HepG2 (cell line): ENCODE results near the gene PROK2. TPM values are rescaled to one million over a fixed set of nuclear protein-coding genes. Genes with fewer than 3 reads are reported as not detected.

Experiments
- ATAC-seq: fragments of 200-7000 bp; cut with Tn5 transposase; 3 replicates; pipeline ENCODE4 v1.9.1; 2020; ENCODE audit warnings: mild to moderate bottlenecking, moderate library complexity
- BruUV-seq: library from RNA; stranded (reverse); fragments of 400-500 nt; replicated peaks from 2 replicates; lab custom pipeline; 2021; lab: Mats Ljungman, UMichigan
- CTCF ChIA-PET: fragments of 300-600 bp; formaldehyde crosslinking; extraction: SDS; loops from one replicate; lab custom pipeline; 2021; ENCODE audit warnings: low total read pairs, inconsistent platforms, low intra/inter-chr PET ratio; lab: Yijun Ruan, JAX
- POLR2A ChIA-PET: fragments of 350-600 bp; sonication (Branson Sonifier 250); formaldehyde crosslinking; loops from one replicate; lab custom pipeline; 2020; ENCODE audit warnings: antibody characterized with exemption, inconsistent platforms; lab: Yijun Ruan, JAX
- DNase-seq: peaks from one replicate; pipeline ENCODE4 v3.0.0-alpha.2; 2015; ENCODE audit warnings: low spot score
- FAIRE-seq: peaks from 3 replicates; lab custom pipeline; 2011; peaks lifted over from hg19 to GRCh38; lab: Jason Lieb, UNC
- H2AFZ ChIP-seq: one replicate; pipeline ENCODE4 v1.6.1; 2011; ENCODE audit warnings: low read length, inconsistent platforms
- H3K27ac ChIP-seq: fragments of 300-600 bp; 3 replicates; pipeline ENCODE4 v1.8.0; 2011; ENCODE audit warnings: mixed run types, mild to moderate bottlenecking, mixed read lengths, low read length, inconsistent platforms; ENCODE audit not compliant: insufficient read depth; ENCODE audit errors: extremely low read length
- H3K27me3 ChIP-seq, 2 experiments: fragments of 200-600 bp in 1 of 2; 2 replicates in 1 of 2; 3 replicates in 1 of 2; pipeline versions ENCODE4 v1.6.0 to v1.8.0; 2011; ENCODE audit warnings: low read length in 2 of 2, mild to moderate bottlenecking in 2 of 2, moderate library complexity in 2 of 2, inconsistent platforms in 1 of 2; ENCODE audit not compliant: insufficient read depth in 2 of 2, control insufficient read depth in 1 of 2
- H3K36me3 ChIP-seq, 2 experiments: fragments of 200-600 bp in 1 of 2; replicated peaks in 1 of 2; 2 replicates in 1 of 2; 3 replicates in 1 of 2; pipeline versions ENCODE4 v1.5.1 to v1.8.0; 2011; ENCODE audit warnings: low read length in 2 of 2, inconsistent platforms in 1 of 2; ENCODE audit not compliant: insufficient read depth in 2 of 2, control insufficient read depth in 1 of 2
- H3K4me1 ChIP-seq: 2 replicates; pipeline ENCODE4 v1.5.1; 2012; ENCODE audit warnings: low read length, inconsistent platforms; ENCODE audit not compliant: insufficient read depth
- H3K4me2 ChIP-seq: 2 replicates; pipeline ENCODE4 v1.6.0; 2011; ENCODE audit warnings: low read depth, low read length, inconsistent platforms
- H3K4me3 ChIP-seq, 3 experiments: fragments of 200-600 bp in 1 of 3; sonication (generic), shearing (Covaris generic) in 1 of 3; replicated peaks in 1 of 3; 2 replicates each; pipeline ENCODE4 v1.5.1; 2011 to 2016; ENCODE audit warnings: low read length in 3 of 3, inconsistent platforms in 2 of 3, low read depth in 2 of 3, mild to moderate bottlenecking in 2 of 3, control low read depth in 1 of 3, mixed read lengths in 1 of 3; ENCODE audit not compliant: insufficient read depth in 1 of 3
- H3K79me2 ChIP-seq: one replicate; pipeline ENCODE4 v1.6.1; 2011; ENCODE audit warnings: low read length, inconsistent platforms; ENCODE audit not compliant: insufficient read depth
- H3K9ac ChIP-seq: 2 replicates; pipeline ENCODE4 v1.6.0; 2011; ENCODE audit warnings: mild to moderate bottlenecking, low read depth, low read length, inconsistent platforms; ENCODE audit not compliant: insufficient read depth
- H3K9me3 ChIP-seq: 2 replicates; pipeline ENCODE4 v1.5.1; 2012; ENCODE audit warnings: mild to moderate bottlenecking, low read length
- H4K20me1 ChIP-seq: 2 replicates; pipeline ENCODE4 v1.6.0; 2011; ENCODE audit warnings: inconsistent platforms, mild to moderate bottlenecking, low read length, moderate library complexity; ENCODE audit not compliant: insufficient read depth
- CBX1 ChIP-seq: IDR thresholded peaks from one replicate; pipeline ENCODE4 v1.6.1; 2016; ENCODE audit warnings: antibody characterized with exemption, low read depth
- HES4 ChIP-seq: sonication (generic); formaldehyde crosslinking; IDR thresholded peaks from 2 replicates; pipeline ENCODE4 v1.9.0; 2021; ENCODE audit warnings: mild to moderate bottlenecking, missing genetic modification reagents, borderline replicate concordance
- SP5 ChIP-seq: IDR thresholded peaks from 2 replicates; pipeline ENCODE4 v1.6.1; 2016; ENCODE audit warnings: low read depth, borderline replicate concordance
- ZNF335 ChIP-seq: sonication (generic); formaldehyde crosslinking; IDR thresholded peaks from 2 replicates; pipeline ENCODE4 v1.4.0; 2020; ENCODE audit warnings: missing genetic modification reagents
- WGBS: methylation state at CpG from one replicate; pipeline ENCODE4 v1.1.6; 2017; ENCODE audit warnings: low lambda C conversion rate; 5-methylcytosine and 5-hydroxymethylcytosine counted together
- in situ Hi-C: cut with HindIII; loops from 2 replicates; pipeline ENCODE4 v1.10.0; 2017; ENCODE audit warnings: low pct_unique_long_range_greater_than_20kb; ENCODE audit not compliant: extremely low pct_ligation_motif_present
- intact Hi-C: fragments of 100-400 bp; cut with micrococcal nuclease; formaldehyde crosslinking; loops from one replicate; pipeline ENCODE4 v1.10.0; 2022; ENCODE audit not compliant: unreplicated experiment
- polyA plus RNA-seq, 8 experiments: library from polyadenylated mRNA; depleted of rRNA in 3 of 8; stranded (reverse) in 7 of 8; unstranded in 1 of 8; fragments of >200 nt; fragmentation: Illumina TruSeq in 4 of 8; extraction: Trizol in 4 of 8; gene quantifications; 2 replicates each; pipeline versions ENCODE4 v1.2.1 to v1.2.3, GENCODE V29; 2011 to 2016; ENCODE audit warnings: low read depth in 4 of 8, missing spikeins in 1 of 8, mixed read lengths in 1 of 8; ENCODE audit not compliant: insufficient read depth in 1 of 8
- total RNA-seq, 5 experiments: library from RNA; depleted of rRNA; stranded (reverse); fragments of >200 nt; fragmentation: Illumina TruSeq; extraction: Trizol; gene quantifications; 2 replicates each; pipeline ENCODE4 v1.2.3, GENCODE V29; 2016; ENCODE audit warnings: low read depth in 1 of 5
- TF ChIP-seq, protein P1 (sequence below): sonication (generic); formaldehyde crosslinking; IDR thresholded peaks from 2 replicates; pipeline ENCODE4 v1.4.0; 2020; ENCODE audit warnings: missing genetic modification reagents
- TF ChIP-seq, protein P2 (sequence below): sonication (generic); formaldehyde crosslinking; IDR thresholded peaks from 2 replicates; pipeline ENCODE4 v1.4.0; 2020; ENCODE audit warnings: low read depth, mild to moderate bottlenecking, missing genetic modification reagents
- TF ChIP-seq, protein P3 (sequence below): sonication (generic); formaldehyde crosslinking; IDR thresholded peaks from 2 replicates; pipeline ENCODE4 v1.8.1; 2023; ENCODE audit warnings: missing genetic modification reagents, inconsistent platforms, borderline replicate concordance
- TF ChIP-seq, protein P4 (sequence below): sonication (generic); formaldehyde crosslinking; IDR thresholded peaks from 2 replicates; pipeline ENCODE4 v1.4.0; 2020; ENCODE audit warnings: missing genetic modification reagents

Gene PROK2
- total and polyA plus RNA-seq, 2 of the 13 experiments (the other 11 are each of a cell fraction or from before 2014, with no cell fraction given), result not detected

- TF ChIP-seq, protein P1, sequence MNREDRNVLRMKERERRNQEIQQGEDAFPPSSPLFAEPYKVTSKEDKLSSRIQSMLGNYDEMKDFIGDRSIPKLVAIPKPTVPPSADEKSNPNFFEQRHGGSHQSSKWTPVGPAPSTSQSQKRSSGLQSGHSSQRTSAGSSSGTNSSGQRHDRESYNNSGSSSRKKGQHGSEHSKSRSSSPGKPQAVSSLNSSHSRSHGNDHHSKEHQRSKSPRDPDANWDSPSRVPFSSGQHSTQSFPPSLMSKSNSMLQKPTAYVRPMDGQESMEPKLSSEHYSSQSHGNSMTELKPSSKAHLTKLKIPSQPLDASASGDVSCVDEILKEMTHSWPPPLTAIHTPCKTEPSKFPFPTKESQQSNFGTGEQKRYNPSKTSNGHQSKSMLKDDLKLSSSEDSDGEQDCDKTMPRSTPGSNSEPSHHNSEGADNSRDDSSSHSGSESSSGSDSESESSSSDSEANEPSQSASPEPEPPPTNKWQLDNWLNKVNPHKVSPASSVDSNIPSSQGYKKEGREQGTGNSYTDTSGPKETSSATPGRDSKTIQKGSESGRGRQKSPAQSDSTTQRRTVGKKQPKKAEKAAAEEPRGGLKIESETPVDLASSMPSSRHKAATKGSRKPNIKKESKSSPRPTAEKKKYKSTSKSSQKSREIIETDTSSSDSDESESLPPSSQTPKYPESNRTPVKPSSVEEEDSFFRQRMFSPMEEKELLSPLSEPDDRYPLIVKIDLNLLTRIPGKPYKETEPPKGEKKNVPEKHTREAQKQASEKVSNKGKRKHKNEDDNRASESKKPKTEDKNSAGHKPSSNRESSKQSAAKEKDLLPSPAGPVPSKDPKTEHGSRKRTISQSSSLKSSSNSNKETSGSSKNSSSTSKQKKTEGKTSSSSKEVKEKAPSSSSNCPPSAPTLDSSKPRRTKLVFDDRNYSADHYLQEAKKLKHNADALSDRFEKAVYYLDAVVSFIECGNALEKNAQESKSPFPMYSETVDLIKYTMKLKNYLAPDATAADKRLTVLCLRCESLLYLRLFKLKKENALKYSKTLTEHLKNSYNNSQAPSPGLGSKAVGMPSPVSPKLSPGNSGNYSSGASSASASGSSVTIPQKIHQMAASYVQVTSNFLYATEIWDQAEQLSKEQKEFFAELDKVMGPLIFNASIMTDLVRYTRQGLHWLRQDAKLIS, result no peak
- TF ChIP-seq CBX1, result no peak
- TF ChIP-seq, protein P2, sequence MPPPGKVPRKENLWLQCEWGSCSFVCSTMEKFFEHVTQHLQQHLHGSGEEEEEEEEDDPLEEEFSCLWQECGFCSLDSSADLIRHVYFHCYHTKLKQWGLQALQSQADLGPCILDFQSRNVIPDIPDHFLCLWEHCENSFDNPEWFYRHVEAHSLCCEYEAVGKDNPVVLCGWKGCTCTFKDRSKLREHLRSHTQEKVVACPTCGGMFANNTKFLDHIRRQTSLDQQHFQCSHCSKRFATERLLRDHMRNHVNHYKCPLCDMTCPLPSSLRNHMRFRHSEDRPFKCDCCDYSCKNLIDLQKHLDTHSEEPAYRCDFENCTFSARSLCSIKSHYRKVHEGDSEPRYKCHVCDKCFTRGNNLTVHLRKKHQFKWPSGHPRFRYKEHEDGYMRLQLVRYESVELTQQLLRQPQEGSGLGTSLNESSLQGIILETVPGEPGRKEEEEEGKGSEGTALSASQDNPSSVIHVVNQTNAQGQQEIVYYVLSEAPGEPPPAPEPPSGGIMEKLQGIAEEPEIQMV, result no peak
- TF ChIP-seq, all 625 proteins: peak for 0
Observed at GRCh38 chr3:71724171-71724453, 60.8 kb downstream of the PROK2 start (continued).

DNA sequence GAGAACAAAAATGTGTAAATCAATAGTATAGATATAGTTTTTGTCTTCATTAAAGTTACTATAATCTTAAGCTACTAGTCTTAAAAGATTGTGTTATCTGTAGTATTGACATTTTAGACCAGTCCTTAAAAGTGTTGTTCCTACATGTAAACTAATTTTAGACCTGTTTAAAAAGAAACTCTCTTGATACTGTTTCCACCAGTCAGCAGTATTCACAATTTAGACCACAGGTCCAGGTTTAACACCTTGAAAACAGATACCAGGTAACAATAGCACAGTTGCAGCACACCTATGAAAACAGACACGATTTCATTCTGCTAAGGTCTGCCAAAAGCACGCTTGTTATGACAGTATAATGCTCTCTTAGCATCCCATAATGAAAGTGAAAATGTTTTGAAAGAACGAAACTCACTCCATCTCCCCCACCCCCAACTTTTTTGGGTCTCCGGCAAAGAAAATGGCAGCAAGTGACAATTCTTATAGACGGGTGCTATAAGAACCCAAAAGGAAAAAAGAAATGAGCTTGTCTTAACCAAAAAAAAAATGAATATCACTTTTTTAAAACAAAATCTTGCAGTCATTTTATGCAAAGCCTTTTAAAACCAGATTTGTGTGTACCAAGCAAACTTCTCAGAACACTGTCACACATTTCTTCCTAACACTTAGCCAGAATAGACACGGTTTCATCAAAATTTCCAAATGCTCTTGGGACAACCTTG is 61.3 kb downstream of the PROK2 start:
- H3K9me3 ChIP-seq, result no peaks in the 10 kb centered on the region
- FAIRE-seq, result no peak
- no peak for ATAC-seq
- POLR2A ChIA-PET, result no interaction called here
- no peak overlapping the region for H3K27ac ChIP-seq
- in situ Hi-C loops, result loop anchor here (5.0 to 25.0 kb wide), 3 partner anchors 134 to 1364 kb away; no protein-coding TSS in a partner anchor
- CTCF ChIA-PET, result no interaction called here
- H3K4me3 ChIP-seq, result no peak overlapping the region
- H3K9ac ChIP-seq, result no peak overlapping the region
- H3K4me2 ChIP-seq, result no peak overlapping the region
- H2AFZ ChIP-seq, result no peak overlapping the region
- WGBS, result 6% methylated on average over 6 of the region's 6 CpGs
- no peaks in the 10 kb centered on the region for H3K79me2 ChIP-seq
- H4K20me1 ChIP-seq, result no peaks in the 10 kb centered on the region
- BruUV-seq, result no TSS peak
- no peaks in the 10 kb centered on the region for H3K36me3 ChIP-seq
- H3K4me1 ChIP-seq, result peaks cover 6% of the 10 kb centered on the region; the same call in 1 of the 2 replicates
- DNase-seq, result no peak
- intact Hi-C loops, result no loop called here
- H3K27me3 ChIP-seq, result peaks cover 8 to 55% of the 10 kb centered on the region in 2 experiments; a peak in 4 of 5 replicates
- TF ChIP-seq ZNF335 (CRISPR knock-in tag) (no peak), HES4 (no peak), SP5 (no peak)
- TF ChIP-seq, protein P3, sequence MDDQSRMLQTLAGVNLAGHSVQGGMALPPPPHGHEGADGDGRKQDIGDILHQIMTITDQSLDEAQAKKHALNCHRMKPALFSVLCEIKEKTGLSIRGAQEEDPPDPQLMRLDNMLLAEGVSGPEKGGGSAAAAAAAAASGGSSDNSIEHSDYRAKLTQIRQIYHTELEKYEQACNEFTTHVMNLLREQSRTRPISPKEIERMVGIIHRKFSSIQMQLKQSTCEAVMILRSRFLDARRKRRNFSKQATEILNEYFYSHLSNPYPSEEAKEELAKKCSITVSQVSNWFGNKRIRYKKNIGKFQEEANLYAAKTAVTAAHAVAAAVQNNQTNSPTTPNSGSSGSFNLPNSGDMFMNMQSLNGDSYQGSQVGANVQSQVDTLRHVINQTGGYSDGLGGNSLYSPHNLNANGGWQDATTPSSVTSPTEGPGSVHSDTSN (CRISPR knock-in tag), result no peak
- TF ChIP-seq, protein P4, sequence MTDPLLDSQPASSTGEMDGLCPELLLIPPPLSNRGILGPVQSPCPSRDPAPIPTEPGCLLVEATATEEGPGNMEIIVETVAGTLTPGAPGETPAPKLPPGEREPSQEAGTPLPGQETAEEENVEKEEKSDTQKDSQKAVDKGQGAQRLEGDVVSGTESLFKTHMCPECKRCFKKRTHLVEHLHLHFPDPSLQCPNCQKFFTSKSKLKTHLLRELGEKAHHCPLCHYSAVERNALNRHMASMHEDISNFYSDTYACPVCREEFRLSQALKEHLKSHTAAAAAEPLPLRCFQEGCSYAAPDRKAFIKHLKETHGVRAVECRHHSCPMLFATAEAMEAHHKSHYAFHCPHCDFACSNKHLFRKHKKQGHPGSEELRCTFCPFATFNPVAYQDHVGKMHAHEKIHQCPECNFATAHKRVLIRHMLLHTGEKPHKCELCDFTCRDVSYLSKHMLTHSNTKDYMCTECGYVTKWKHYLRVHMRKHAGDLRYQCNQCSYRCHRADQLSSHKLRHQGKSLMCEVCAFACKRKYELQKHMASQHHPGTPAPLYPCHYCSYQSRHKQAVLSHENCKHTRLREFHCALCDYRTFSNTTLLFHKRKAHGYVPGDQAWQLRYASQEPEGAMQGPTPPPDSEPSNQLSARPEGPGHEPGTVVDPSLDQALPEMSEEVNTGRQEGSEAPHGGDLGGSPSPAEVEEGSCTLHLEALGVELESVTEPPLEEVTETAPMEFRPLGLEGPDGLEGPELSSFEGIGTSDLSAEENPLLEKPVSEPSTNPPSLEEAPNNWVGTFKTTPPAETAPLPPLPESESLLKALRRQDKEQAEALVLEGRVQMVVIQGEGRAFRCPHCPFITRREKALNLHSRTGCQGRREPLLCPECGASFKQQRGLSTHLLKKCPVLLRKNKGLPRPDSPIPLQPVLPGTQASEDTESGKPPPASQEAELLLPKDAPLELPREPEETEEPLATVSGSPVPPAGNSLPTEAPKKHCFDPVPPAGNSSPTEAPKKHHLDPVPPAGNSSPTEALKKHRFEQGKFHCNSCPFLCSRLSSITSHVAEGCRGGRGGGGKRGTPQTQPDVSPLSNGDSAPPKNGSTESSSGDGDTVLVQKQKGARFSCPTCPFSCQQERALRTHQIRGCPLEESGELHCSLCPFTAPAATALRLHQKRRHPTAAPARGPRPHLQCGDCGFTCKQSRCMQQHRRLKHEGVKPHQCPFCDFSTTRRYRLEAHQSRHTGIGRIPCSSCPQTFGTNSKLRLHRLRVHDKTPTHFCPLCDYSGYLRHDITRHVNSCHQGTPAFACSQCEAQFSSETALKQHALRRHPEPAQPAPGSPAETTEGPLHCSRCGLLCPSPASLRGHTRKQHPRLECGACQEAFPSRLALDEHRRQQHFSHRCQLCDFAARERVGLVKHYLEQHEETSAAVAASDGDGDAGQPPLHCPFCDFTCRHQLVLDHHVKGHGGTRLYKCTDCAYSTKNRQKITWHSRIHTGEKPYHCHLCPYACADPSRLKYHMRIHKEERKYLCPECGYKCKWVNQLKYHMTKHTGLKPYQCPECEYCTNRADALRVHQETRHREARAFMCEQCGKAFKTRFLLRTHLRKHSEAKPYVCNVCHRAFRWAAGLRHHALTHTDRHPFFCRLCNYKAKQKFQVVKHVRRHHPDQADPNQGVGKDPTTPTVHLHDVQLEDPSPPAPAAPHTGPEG, result no peak
